PC-3 (cell line): ENCODE data around the gene R3HCC1L. TPM values are rescaled to one million over a fixed set of nuclear protein-coding genes. Genes with fewer than 3 reads are reported as not detected.

Source experiments
- ATAC-seq: fragments of 200-7000 bp; cut with Tn5 transposase; 2 replicates; pipeline ENCODE4 v1.9.1; 2020; ENCODE audit warnings: mild to moderate bottlenecking, moderate library complexity
- BruUV-seq: library from RNA; stranded (reverse); fragments of 400-500 nt; replicated peaks from 2 replicates; lab custom pipeline; 2021; lab: Mats Ljungman, UMichigan
- CTCF ChIA-PET: fragments of 300-600 bp; sonication (Branson Sonifier 250); formaldehyde crosslinking; loops from one replicate; lab custom pipeline; 2022; ENCODE audit warnings: antibody characterized with exemption; lab: Charles Lee
- POLR2A ChIA-PET: fragments of 300-600 bp; sonication (Branson Sonifier 250); formaldehyde crosslinking; loops from one replicate; lab custom pipeline; 2022; ENCODE audit warnings: antibody characterized with exemption; ENCODE audit not compliant: unreplicated experiment; lab: Charles Lee
- DNase-seq: peaks from one replicate; pipeline ENCODE4 v3.0.0-alpha.2; 2015
- H2AFZ ChIP-seq: fragments of 300-600 bp; sonication (generic); 2 replicates; pipeline ENCODE4 v1.6.0; 2016; ENCODE audit warnings: antibody characterized with exemption, low read length
- H3F3A ChIP-seq: fragments of 300-600 bp; sonication (generic); one replicate; pipeline ENCODE4 v1.6.0; 2017; ENCODE audit warnings: antibody characterized with exemption, low read length, control low read depth, mild to moderate bottlenecking; ENCODE audit not compliant: unreplicated experiment
- H3K27ac ChIP-seq: fragments of 300-600 bp; sonication (generic); 2 replicates; pipeline ENCODE4 v1.5.1; 2016; ENCODE audit warnings: mild to moderate bottlenecking, low read length
- H3K27me3 ChIP-seq: fragments of 300-600 bp; sonication (generic); 2 replicates; pipeline ENCODE4 v1.6.1; 2016; ENCODE audit warnings: low read length, mixed read lengths
- H3K36me3 ChIP-seq: fragments of 300-600 bp; sonication (generic); 2 replicates; pipeline ENCODE4 v1.6.1; 2016; ENCODE audit warnings: low read depth, mixed run types, low read length, mixed read lengths
- H3K4me1 ChIP-seq: fragments of 300-600 bp; sonication (generic); 2 replicates; pipeline ENCODE4 v1.5.1; 2016; ENCODE audit warnings: low read length; ENCODE audit not compliant: insufficient read depth
- H3K4me2 ChIP-seq: fragments of 300-600 bp; sonication (generic); 2 replicates; pipeline ENCODE4 v1.6.0; 2016; ENCODE audit warnings: low read length
- H3K4me3 ChIP-seq: fragments of 300-600 bp; sonication (generic); 2 replicates; pipeline ENCODE4 v1.5.1; 2016; ENCODE audit warnings: mild to moderate bottlenecking, low read length, mixed read lengths
- H3K79me2 ChIP-seq: fragments of 300-600 bp; sonication (generic); 2 replicates; pipeline ENCODE4 v1.6.1; 2017; ENCODE audit warnings: low read length, mixed read lengths
- H3K9ac ChIP-seq: fragments of 300-600 bp; sonication (generic); 2 replicates; pipeline ENCODE4 v1.6.0; 2016; ENCODE audit warnings: mild to moderate bottlenecking, low read length
- H3K9me2 ChIP-seq: fragments of 300-600 bp; sonication (generic); replicated peaks from 2 replicates; pipeline ENCODE4 v1.6.1; 2016; ENCODE audit warnings: mixed run types, low read length, mixed read lengths
- H3K9me3 ChIP-seq: fragments of 300-600 bp; sonication (generic); 2 replicates; pipeline ENCODE4 v1.6.1; 2016; ENCODE audit warnings: low read length, mixed read lengths
- H4K20me1 ChIP-seq: fragments of 300-600 bp; sonication (generic); 2 replicates; pipeline ENCODE4 v1.6.1; 2016; ENCODE audit warnings: low read length, mixed read lengths
- CTCF ChIP-seq: fragments of 300-600 bp; sonication (generic); conservative IDR thresholded peaks from 2 replicates; pipeline ENCODE4 v1.5.1; 2017; ENCODE audit warnings: antibody characterized with exemption, low read depth, mild to moderate bottlenecking, low read length
- EZH2 ChIP-seq: fragments of 300-600 bp; sonication (generic); IDR thresholded peaks from one replicate; pipeline ENCODE4 v1.6.1; 2017; ENCODE audit warnings: antibody characterized with exemption, mild to moderate bottlenecking, low read length; ENCODE audit not compliant: unreplicated experiment
- EZH2phosphoT487 ChIP-seq: fragments of 300-600 bp; sonication (generic); IDR thresholded peaks from 2 replicates; pipeline ENCODE4 v1.6.1; 2018; ENCODE audit warnings: mild to moderate bottlenecking, antibody characterized with exemption, low read length, borderline replicate concordance
- intact Hi-C: fragments of 100-400 bp; cut with micrococcal nuclease; formaldehyde crosslinking; loops from 2 replicates; pipeline ENCODE4 v1.9.0; 2023
- total RNA-seq: library from RNA; depleted of rRNA; stranded (reverse); fragments of >200 nt; gene quantifications from 2 replicates; pipeline ENCODE4 v1.2.3, GENCODE V29; 2014

Gene R3HCC1L
- total RNA-seq, 1 experiment from 2014 or later, result 15.3 TPM

- Histone ChIP-seq H3K9me2 (no peaks in the 10 kb centered on the region), H3K4me1 (no peaks in the 10 kb centered on the region), H3F3A (no peaks in the 10 kb centered on the region), H3K27me3 (no peaks in the 10 kb centered on the region), H3K36me3 (no peaks in the 10 kb centered on the region), H3K4me2 (no peak overlapping the region), H3K4me3 (no peak overlapping the region), H3K9me3 (no peaks in the 10 kb centered on the region), H3K9ac (no peak overlapping the region), H3K79me2 (no peaks in the 10 kb centered on the region), H2AFZ (no peak overlapping the region), H3K27ac (no peak overlapping the region), H4K20me1 (no peaks in the 10 kb centered on the region)
- ChIA-PET CTCF (no interaction called here), POLR2A (no interaction called here)
- intact Hi-C loops, result no loop called here
- TF ChIP-seq CTCF (no peak), EZH2 (no peak), EZH2phosphoT487 (no peak)
- ATAC-seq (no peak), DNase-seq (no peak)
- no TSS peak for BruUV-seq
Observed at GRCh38 chr10:98287321-98287720, 152.9 kb downstream of the R3HCC1L start.

GRCh38 chr10:98289802-98290209 lies 155.3 kb downstream of the R3HCC1L start:
- DNase-seq (no peak), ATAC-seq (no peak)
- Histone ChIP-seq H3K79me2 (no peaks in the 10 kb centered on the region), H3K27ac (no peak overlapping the region), H4K20me1 (no peaks in the 10 kb centered on the region), H3K27me3 (no peaks in the 10 kb centered on the region), H3K4me3 (no peak overlapping the region), H3K9ac (no peak overlapping the region), H3K9me2 (no peaks in the 10 kb centered on the region), H3F3A (no peaks in the 10 kb centered on the region), H3K4me2 (no peak overlapping the region), H2AFZ (no peak overlapping the region), H3K4me1 (no peaks in the 10 kb centered on the region), H3K9me3 (no peaks in the 10 kb centered on the region), H3K36me3 (no peaks in the 10 kb centered on the region)
- TF ChIP-seq EZH2phosphoT487, result no peak
- no peak for TF ChIP-seq EZH2
- TF ChIP-seq CTCF, result no peak
- ChIA-PET CTCF (no interaction called here), POLR2A (no interaction called here)
- intact Hi-C loops, result no loop called here
- no TSS peak for BruUV-seq

GRCh38 chr10:98292971-98293370 lies 158.5 kb downstream of the R3HCC1L start:
- Histone ChIP-seq H3K27me3 (no peaks in the 10 kb centered on the region), H2AFZ (no peak overlapping the region), H3K79me2 (no peaks in the 10 kb centered on the region), H3F3A (no peaks in the 10 kb centered on the region), H3K9me2 (no peaks in the 10 kb centered on the region), H3K36me3 (no peaks in the 10 kb centered on the region), H3K27ac (no peak overlapping the region), H3K9ac (no peak overlapping the region), H3K4me1 (peaks cover 5% of the 10 kb centered on the region; the same call in 1 of the 2 replicates), H4K20me1 (no peaks in the 10 kb centered on the region), H3K9me3 (no peaks in the 10 kb centered on the region), H3K4me2 (no peak overlapping the region), H3K4me3 (no peak overlapping the region)
- TF ChIP-seq EZH2phosphoT487, result no peak
- no peak for TF ChIP-seq CTCF
- no peak for TF ChIP-seq EZH2
- ATAC-seq, result no peak
- no peak for DNase-seq
- BruUV-seq, result no TSS peak
- CTCF ChIA-PET, result no interaction called here
- POLR2A ChIA-PET, result no interaction called here
- intact Hi-C loops, result no loop called here
